Endothelial cell of umbilical vein (primary cell): ENCODE measurements around the gene SCAF1.

Experiments used
- CTCF ChIP-seq, 2 donors: IDR thresholded peaks; 1 replicate in 1 of 2; 2 replicates in 1 of 2; pipeline ENCODE4 v1.5.1; 2011; ENCODE audit warnings: low read length in 2 of 2, mild to moderate bottlenecking in 2 of 2, moderate library complexity in 2 of 2, control low read depth in 1 of 2, inconsistent platforms in 1 of 2, low read depth in 1 of 2; ENCODE audit not compliant: insufficient read depth in 1 of 2; ENCODE audit errors: extremely low read depth in 1 of 2
- EZH2 ChIP-seq: IDR thresholded peaks from 2 replicates; pipeline ENCODE4 v1.6.1; 2012; ENCODE audit warnings: borderline replicate concordance, low read depth, mild to moderate bottlenecking, moderate library complexity, low read length, inconsistent platforms; ENCODE audit not compliant: severe bottlenecking
- FOS ChIP-seq: IDR thresholded peaks from 2 replicates; pipeline ENCODE4 v1.6.1; 2011; ENCODE audit warnings: mild to moderate bottlenecking, low read length, moderate library complexity, borderline replicate concordance; ENCODE audit not compliant: insufficient read depth
- MAX ChIP-seq: IDR thresholded peaks from 2 replicates; pipeline ENCODE4 v1.6.1; 2011; ENCODE audit not compliant: insufficient read depth, insufficient read length
- POLR2A ChIP-seq: IDR thresholded peaks from 2 replicates; pipeline ENCODE4 v1.6.1; 2012; ENCODE audit warnings: low read depth, mild to moderate bottlenecking, control low read depth, low read length
- POLR2AphosphoS5 ChIP-seq: IDR thresholded peaks from 2 replicates; pipeline ENCODE4 v1.6.1; 2012; ENCODE audit warnings: low read depth, mild to moderate bottlenecking, control low read depth, low read length, moderate library complexity; ENCODE audit not compliant: insufficient read depth

- TF ChIP-seq POLR2A (no peak), EZH2 (no peak), MAX (no peak), CTCF (IDR thresholded peaks at IDR 0.05; ENCODE audit: extremely low read depth in 1 of 2, insufficient read depth in 1 of 2, low read depth in 1 of 2, low read length in 2 of 2) (no peak), FOS (no peak), POLR2AphosphoS5 (no peak)
Observed at GRCh38 chr19:49626226-49626625, 15.8 kb upstream of the SCAF1 start.
